HepG2 (cell line): ENCODE measurements around the gene NYNRIN. TPM values are rescaled to one million over a fixed set of nuclear protein-coding genes. Genes with fewer than 3 reads are reported as not detected.

ENCODE experiments used
- ATAC-seq: fragments of 200-7000 bp; cut with Tn5 transposase; 3 replicates; pipeline ENCODE4 v1.9.1; 2020; ENCODE audit warnings: mild to moderate bottlenecking, moderate library complexity
- BruUV-seq: library from RNA; stranded (reverse); fragments of 400-500 nt; replicated peaks from 2 replicates; lab custom pipeline; 2021; lab: Mats Ljungman, UMichigan
- CTCF ChIA-PET: fragments of 300-600 bp; formaldehyde crosslinking; extraction: SDS; loops from one replicate; lab custom pipeline; 2021; ENCODE audit warnings: low total read pairs, inconsistent platforms, low intra/inter-chr PET ratio; lab: Yijun Ruan, JAX
- POLR2A ChIA-PET: fragments of 350-600 bp; sonication (Branson Sonifier 250); formaldehyde crosslinking; loops from one replicate; lab custom pipeline; 2020; ENCODE audit warnings: antibody characterized with exemption, inconsistent platforms; lab: Yijun Ruan, JAX
- DNase-seq: peaks from one replicate; pipeline ENCODE4 v3.0.0-alpha.2; 2015; ENCODE audit warnings: low spot score
- FAIRE-seq: peaks from 3 replicates; lab custom pipeline; 2011; peaks lifted over from hg19 to GRCh38; lab: Jason Lieb, UNC
- H2AFZ ChIP-seq: one replicate; pipeline ENCODE4 v1.6.1; 2011; ENCODE audit warnings: low read length, inconsistent platforms
- H3K27ac ChIP-seq: fragments of 300-600 bp; 3 replicates; pipeline ENCODE4 v1.8.0; 2011; ENCODE audit warnings: mixed run types, mild to moderate bottlenecking, mixed read lengths, low read length, inconsistent platforms; ENCODE audit not compliant: insufficient read depth; ENCODE audit errors: extremely low read length
- H3K27me3 ChIP-seq, 2 experiments: fragments of 200-600 bp in 1 of 2; 2 replicates in 1 of 2; 3 replicates in 1 of 2; pipeline versions ENCODE4 v1.6.0 to v1.8.0; 2011; ENCODE audit warnings: low read length in 2 of 2, mild to moderate bottlenecking in 2 of 2, moderate library complexity in 2 of 2, inconsistent platforms in 1 of 2; ENCODE audit not compliant: insufficient read depth in 2 of 2, control insufficient read depth in 1 of 2
- H3K36me3 ChIP-seq, 2 experiments: fragments of 200-600 bp in 1 of 2; replicated peaks in 1 of 2; 2 replicates in 1 of 2; 3 replicates in 1 of 2; pipeline versions ENCODE4 v1.5.1 to v1.8.0; 2011; ENCODE audit warnings: low read length in 2 of 2, inconsistent platforms in 1 of 2; ENCODE audit not compliant: insufficient read depth in 2 of 2, control insufficient read depth in 1 of 2
- H3K4me1 ChIP-seq: 2 replicates; pipeline ENCODE4 v1.5.1; 2012; ENCODE audit warnings: low read length, inconsistent platforms; ENCODE audit not compliant: insufficient read depth
- H3K4me2 ChIP-seq: 2 replicates; pipeline ENCODE4 v1.6.0; 2011; ENCODE audit warnings: low read depth, low read length, inconsistent platforms
- H3K4me3 ChIP-seq, 3 experiments: fragments of 200-600 bp in 1 of 3; sonication (generic), shearing (Covaris generic) in 1 of 3; replicated peaks in 1 of 3; 2 replicates each; pipeline ENCODE4 v1.5.1; 2011 to 2016; ENCODE audit warnings: low read length in 3 of 3, inconsistent platforms in 2 of 3, low read depth in 2 of 3, mild to moderate bottlenecking in 2 of 3, control low read depth in 1 of 3, mixed read lengths in 1 of 3; ENCODE audit not compliant: insufficient read depth in 1 of 3
- H3K79me2 ChIP-seq: one replicate; pipeline ENCODE4 v1.6.1; 2011; ENCODE audit warnings: low read length, inconsistent platforms; ENCODE audit not compliant: insufficient read depth
- H3K9ac ChIP-seq: 2 replicates; pipeline ENCODE4 v1.6.0; 2011; ENCODE audit warnings: mild to moderate bottlenecking, low read depth, low read length, inconsistent platforms; ENCODE audit not compliant: insufficient read depth
- H3K9me3 ChIP-seq: 2 replicates; pipeline ENCODE4 v1.5.1; 2012; ENCODE audit warnings: mild to moderate bottlenecking, low read length
- H4K20me1 ChIP-seq: 2 replicates; pipeline ENCODE4 v1.6.0; 2011; ENCODE audit warnings: inconsistent platforms, mild to moderate bottlenecking, low read length, moderate library complexity; ENCODE audit not compliant: insufficient read depth
- AGO1 ChIP-seq: fragments of 200-400 bp; formaldehyde crosslinking; IDR thresholded peaks from 2 replicates; pipeline ENCODE4 v1.6.1; 2017; ENCODE audit warnings: mild to moderate bottlenecking, low read depth, low read length, moderate library complexity; ENCODE audit not compliant: poor library complexity, severe bottlenecking
- ETV5 ChIP-seq: IDR thresholded peaks from 2 replicates; pipeline ENCODE4 v1.6.1; 2018; ENCODE audit warnings: missing biosample characterization, missing genetic modification reagents, inconsistent platforms, borderline replicate concordance
- HNRNPH1 ChIP-seq: fragments of 200-400 bp; formaldehyde crosslinking; optimal IDR thresholded peaks from 2 replicates; pipeline ENCODE3; 2017; ENCODE audit warnings: mild to moderate bottlenecking, low read depth, low read length
- NFIB ChIP-seq: sonication (generic); formaldehyde crosslinking; IDR thresholded peaks from 2 replicates; pipeline ENCODE4 v1.9.0; 2021; ENCODE audit warnings: missing genetic modification reagents, mild to moderate bottlenecking, borderline replicate concordance
- SP4 ChIP-seq: sonication (generic); formaldehyde crosslinking; IDR thresholded peaks from 2 replicates; pipeline ENCODE4 v1.8.1; 2023; ENCODE audit warnings: mild to moderate bottlenecking, missing genetic modification reagents
- ZNF292 ChIP-seq: sonication (generic); formaldehyde crosslinking; IDR thresholded peaks from 2 replicates; pipeline ENCODE4 v1.8.1; 2022; ENCODE audit warnings: mild to moderate bottlenecking, low read depth, missing genetic modification reagents, borderline replicate concordance
- WGBS: methylation state at CpG from one replicate; pipeline ENCODE4 v1.1.6; 2017; ENCODE audit warnings: low lambda C conversion rate; 5-methylcytosine and 5-hydroxymethylcytosine counted together
- in situ Hi-C: cut with HindIII; loops from 2 replicates; pipeline ENCODE4 v1.10.0; 2017; ENCODE audit warnings: low pct_unique_long_range_greater_than_20kb; ENCODE audit not compliant: extremely low pct_ligation_motif_present
- intact Hi-C: fragments of 100-400 bp; cut with micrococcal nuclease; formaldehyde crosslinking; loops from one replicate; pipeline ENCODE4 v1.10.0; 2022; ENCODE audit not compliant: unreplicated experiment
- polyA plus RNA-seq, 8 experiments: library from polyadenylated mRNA; depleted of rRNA in 3 of 8; stranded (reverse) in 7 of 8; unstranded in 1 of 8; fragments of >200 nt; fragmentation: Illumina TruSeq in 4 of 8; extraction: Trizol in 4 of 8; gene quantifications; 2 replicates each; pipeline versions ENCODE4 v1.2.1 to v1.2.3, GENCODE V29; 2011 to 2016; ENCODE audit warnings: low read depth in 4 of 8, missing spikeins in 1 of 8, mixed read lengths in 1 of 8; ENCODE audit not compliant: insufficient read depth in 1 of 8
- total RNA-seq, 5 experiments: library from RNA; depleted of rRNA; stranded (reverse); fragments of >200 nt; fragmentation: Illumina TruSeq; extraction: Trizol; gene quantifications; 2 replicates each; pipeline ENCODE4 v1.2.3, GENCODE V29; 2016; ENCODE audit warnings: low read depth in 1 of 5
- TF ChIP-seq, protein P1 (sequence below): sonication (generic); formaldehyde crosslinking; IDR thresholded peaks from 2 replicates; pipeline ENCODE4 v1.9.0; 2022; ENCODE audit warnings: missing genetic modification reagents, mild to moderate bottlenecking, borderline replicate concordance

Gene NYNRIN
- total and polyA plus RNA-seq, 2 of the 13 experiments (the other 11 are each of a cell fraction or from before 2014, with no cell fraction given): 0.63 to 1.1 TPM

DNA sequence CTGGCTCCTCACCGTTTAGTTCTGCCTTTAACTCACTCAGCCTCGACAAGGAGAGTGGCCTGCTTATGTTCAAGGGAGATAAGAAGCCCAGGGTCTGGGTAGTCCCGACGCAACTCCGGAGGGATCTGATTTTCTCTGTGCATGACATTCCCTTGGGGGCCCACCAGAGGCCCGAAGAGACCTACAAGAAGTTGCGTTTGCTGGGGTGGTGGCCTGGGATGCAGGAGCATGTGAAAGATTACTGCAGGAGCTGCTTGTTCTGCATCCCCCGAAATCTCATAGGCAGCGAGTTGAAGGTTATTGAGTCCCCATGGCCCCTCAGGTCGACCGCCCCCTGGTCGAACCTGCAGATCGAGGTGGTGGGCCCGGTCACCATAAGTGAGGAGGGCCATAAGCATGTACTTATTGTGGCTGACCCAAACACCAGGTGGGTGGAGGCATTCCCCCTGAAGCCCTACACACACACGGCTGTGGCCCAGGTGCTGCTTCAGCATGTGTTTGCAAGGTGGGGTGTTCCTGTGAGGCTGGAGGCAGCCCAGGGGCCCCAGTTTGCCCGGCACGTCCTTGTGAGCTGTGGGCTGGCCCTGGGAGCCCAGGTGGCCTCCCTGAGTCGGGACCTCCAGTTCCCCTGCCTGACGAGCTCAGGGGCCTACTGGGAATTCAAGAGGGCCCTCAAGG is 17.6 kb downstream of the NYNRIN start:
- Histone ChIP-seq H3K9ac (no peak overlapping the region), H3K79me2 (no peaks in the 10 kb centered on the region), H3K9me3 (no peaks in the 10 kb centered on the region), H2AFZ (no peak overlapping the region), H3K4me2 (no peak overlapping the region), H3K36me3 (no peaks in the 10 kb centered on the region), H3K4me1 (no peaks in the 10 kb centered on the region), H3K27me3 (peaks cover 0 to 7% of the 10 kb centered on the region in 2 experiments; a peak in 1 of 5 replicates), H3K4me3 (no peak overlapping the region), H4K20me1 (no peaks in the 10 kb centered on the region), H3K27ac (no peak overlapping the region)
- CTCF ChIA-PET: no interaction called here
- FAIRE-seq: no peak
- TF ChIP-seq AGO1 (peak; percentile 17), HNRNPH1 (no peak), NFIB (CRISPR knock-in tag) (0 out of 2 replicates have a peak, but pooled peaks have one; percentile 77), ETV5 (CRISPR knock-in tag) (no peak), ZNF292 (CRISPR knock-in tag) (0 out of 2 replicates have a peak, but pooled peaks have one; percentile 24), SP4 (CRISPR knock-in tag) (peak; percentile 21; the same call in 1 of the 2 replicates)
- TF ChIP-seq, protein P1, sequence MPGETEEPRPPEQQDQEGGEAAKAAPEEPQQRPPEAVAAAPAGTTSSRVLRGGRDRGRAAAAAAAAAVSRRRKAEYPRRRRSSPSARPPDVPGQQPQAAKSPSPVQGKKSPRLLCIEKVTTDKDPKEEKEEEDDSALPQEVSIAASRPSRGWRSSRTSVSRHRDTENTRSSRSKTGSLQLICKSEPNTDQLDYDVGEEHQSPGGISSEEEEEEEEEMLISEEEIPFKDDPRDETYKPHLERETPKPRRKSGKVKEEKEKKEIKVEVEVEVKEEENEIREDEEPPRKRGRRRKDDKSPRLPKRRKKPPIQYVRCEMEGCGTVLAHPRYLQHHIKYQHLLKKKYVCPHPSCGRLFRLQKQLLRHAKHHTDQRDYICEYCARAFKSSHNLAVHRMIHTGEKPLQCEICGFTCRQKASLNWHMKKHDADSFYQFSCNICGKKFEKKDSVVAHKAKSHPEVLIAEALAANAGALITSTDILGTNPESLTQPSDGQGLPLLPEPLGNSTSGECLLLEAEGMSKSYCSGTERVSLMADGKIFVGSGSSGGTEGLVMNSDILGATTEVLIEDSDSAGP (CRISPR knock-in tag): peak; percentile 41; the same call in 1 of the 2 replicates
- ATAC-seq: no peak
- DNase-seq: no peak
- in situ Hi-C loops: no loop called here
- POLR2A ChIA-PET: no interaction called here
- intact Hi-C loops: no loop called here
- 62% methylated on average over 17 of the region's 19 CpGs for WGBS
- BruUV-seq: no TSS peak
